ENCODE measurements around the gene PSMB5.

DNA sequence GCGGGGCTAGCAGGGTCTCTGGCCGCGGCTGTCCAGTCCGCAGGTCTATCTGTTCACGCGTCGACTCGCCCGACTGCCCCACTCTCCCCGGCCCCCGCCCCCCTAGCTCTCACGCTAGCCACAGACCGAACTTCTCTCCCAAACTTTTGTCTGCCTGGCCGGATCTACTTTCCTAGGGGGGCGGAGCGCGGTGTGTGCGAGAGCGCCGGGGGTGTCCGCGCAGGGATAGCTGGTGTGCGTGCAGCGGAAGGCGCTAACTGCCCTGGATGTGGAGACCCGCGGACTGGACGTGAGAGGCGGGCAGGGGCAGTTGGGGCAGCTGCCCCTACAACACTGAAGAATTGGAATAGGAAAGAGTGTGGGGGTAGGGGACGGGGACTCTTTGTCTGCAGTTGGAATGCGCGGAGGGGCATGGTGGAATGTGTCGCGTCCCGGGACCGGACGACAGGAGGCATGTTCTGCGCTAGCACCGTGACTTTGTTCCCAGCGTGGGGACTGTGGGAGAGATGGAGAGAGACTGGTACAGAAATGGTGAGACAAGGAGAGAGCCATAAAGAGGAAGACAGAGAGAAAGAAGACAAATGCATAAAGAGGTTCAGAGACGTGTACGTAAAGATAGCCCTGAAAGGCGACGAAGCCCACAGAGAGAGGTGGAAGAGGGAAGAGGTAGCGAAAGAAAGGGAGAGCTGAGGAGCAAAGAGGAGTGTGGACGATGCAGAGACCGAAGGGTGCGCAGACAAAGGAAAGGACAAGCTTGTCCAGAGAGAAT is 52.0 kb downstream of the PSMB5 start, which contains the start of gene AJUBA:
- TF ChIP-seq, protein P1, sequence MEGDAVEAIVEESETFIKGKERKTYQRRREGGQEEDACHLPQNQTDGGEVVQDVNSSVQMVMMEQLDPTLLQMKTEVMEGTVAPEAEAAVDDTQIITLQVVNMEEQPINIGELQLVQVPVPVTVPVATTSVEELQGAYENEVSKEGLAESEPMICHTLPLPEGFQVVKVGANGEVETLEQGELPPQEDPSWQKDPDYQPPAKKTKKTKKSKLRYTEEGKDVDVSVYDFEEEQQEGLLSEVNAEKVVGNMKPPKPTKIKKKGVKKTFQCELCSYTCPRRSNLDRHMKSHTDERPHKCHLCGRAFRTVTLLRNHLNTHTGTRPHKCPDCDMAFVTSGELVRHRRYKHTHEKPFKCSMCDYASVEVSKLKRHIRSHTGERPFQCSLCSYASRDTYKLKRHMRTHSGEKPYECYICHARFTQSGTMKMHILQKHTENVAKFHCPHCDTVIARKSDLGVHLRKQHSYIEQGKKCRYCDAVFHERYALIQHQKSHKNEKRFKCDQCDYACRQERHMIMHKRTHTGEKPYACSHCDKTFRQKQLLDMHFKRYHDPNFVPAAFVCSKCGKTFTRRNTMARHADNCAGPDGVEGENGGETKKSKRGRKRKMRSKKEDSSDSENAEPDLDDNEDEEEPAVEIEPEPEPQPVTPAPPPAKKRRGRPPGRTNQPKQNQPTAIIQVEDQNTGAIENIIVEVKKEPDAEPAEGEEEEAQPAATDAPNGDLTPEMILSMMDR (IDR thresholded peaks at IDR 0.05; ENCODE audit: poor library complexity, severe bottlenecking): no peak
- no peak for TF ChIP-seq EP300 (conservative IDR thresholded peaks at IDR 0.05; ENCODE audit: poor library complexity, severe bottlenecking)
